Caco-2 (cell line): Measurements from ENCODE around the gene KRTAP10-6. TPM values are rescaled to one million over a fixed set of nuclear protein-coding genes. Genes with fewer than 3 reads are reported as not detected.
"Not testable (repeated sequence)": the region's sequence is repeated elsewhere in the genome, so short reads cannot be mapped to it uniquely, and the experiment has no call there.

ENCODE experiments used
- Bru-seq: library from RNA; stranded (reverse); fragments of 400-500 nt; gene quantifications from one replicate; lab custom pipeline; 2021; lab: Mats Ljungman, UMichigan
- BruChase-seq, 2 experiments: library from RNA; stranded (reverse); fragments of 400-500 nt; gene quantifications; one replicate each; lab custom pipeline; 2021; lab: Mats Ljungman, UMichigan
- BruUV-seq: library from RNA; stranded (reverse); fragments of 400-500 nt; replicated peaks from 2 replicates; lab custom pipeline; 2021; lab: Mats Ljungman, UMichigan
- CTCF ChIA-PET: fragments of 300-600 bp; sonication (Branson Sonifier 250); formaldehyde crosslinking; loops from one replicate; lab custom pipeline; 2022; ENCODE audit warnings: antibody characterized with exemption; lab: Charles Lee
- POLR2A ChIA-PET: fragments of 300-600 bp; sonication (Branson Sonifier 250); formaldehyde crosslinking; loops from one replicate; lab custom pipeline; 2022; ENCODE audit warnings: antibody characterized with exemption; lab: Charles Lee
- DNase-seq, 2 experiments: peaks; one replicate each; pipeline versions ENCODE4 v3.0.0 to v3.0.0-alpha.2; 2020 to 2022
- H3K27me3 ChIP-seq: replicated peaks from 2 replicates; pipeline ENCODE4 v1.6.0; 2011; ENCODE audit warnings: low read length; ENCODE audit not compliant: control insufficient read depth, insufficient read depth
- H3K36me3 ChIP-seq: 2 replicates; pipeline ENCODE4 v1.5.1; 2011; ENCODE audit warnings: low read length; ENCODE audit not compliant: control insufficient read depth, insufficient read depth
- H3K4me1 ChIP-seq: fragments of 250-450 bp; sonication (Bioruptor Pico); 2 replicates; pipeline ENCODE4 v1.5.1; 2020; ENCODE audit warnings: mild to moderate bottlenecking
- H3K4me3 ChIP-seq: 2 replicates; pipeline ENCODE4 v1.5.1; 2011; ENCODE audit warnings: low read depth, mild to moderate bottlenecking, control low read depth, low read length
- H3K9me3 ChIP-seq: fragments of 250-450 bp; sonication (Bioruptor Pico); 2 replicates; pipeline ENCODE4 v1.5.1; 2020; ENCODE audit warnings: mild to moderate bottlenecking, moderate library complexity
- H3K27ac Mint-ChIP-seq: one replicate; pipeline ENCODE4 v1.8.0; 2022; ENCODE audit warnings: mixed read lengths; ENCODE audit not compliant: unreplicated experiment
- H3K27me3 Mint-ChIP-seq: one replicate; pipeline ENCODE4 v1.8.0; 2022; ENCODE audit warnings: mixed read lengths; ENCODE audit not compliant: insufficient read depth, unreplicated experiment
- H3K36me3 Mint-ChIP-seq: one replicate; pipeline ENCODE4 v1.8.0; 2022; ENCODE audit warnings: mild to moderate bottlenecking, mixed read lengths; ENCODE audit not compliant: insufficient read depth, unreplicated experiment
- H3K4me1 Mint-ChIP-seq: one replicate; pipeline ENCODE4 v1.8.0; 2022; ENCODE audit warnings: low read depth, mixed read lengths; ENCODE audit not compliant: unreplicated experiment
- H3K4me3 Mint-ChIP-seq: one replicate; pipeline ENCODE4 v1.8.0; 2022; ENCODE audit warnings: mild to moderate bottlenecking, moderate library complexity, mixed read lengths; ENCODE audit not compliant: unreplicated experiment
- H3K9me3 Mint-ChIP-seq: one replicate; pipeline ENCODE4 v1.8.0; 2022; ENCODE audit warnings: mixed read lengths; ENCODE audit not compliant: unreplicated experiment
- CTCF ChIP-seq, 2 experiments: fragments of 200-600 bp in 1 of 2; IDR thresholded peaks; 1 replicate in 1 of 2; 2 replicates in 1 of 2; pipeline versions ENCODE4 v1.5.1 to v1.8.0; 2011 to 2022; ENCODE audit warnings: antibody characterized with exemption in 1 of 2, control low read depth in 1 of 2, inconsistent platforms in 1 of 2, low read depth in 1 of 2, low read length in 1 of 2, mild to moderate bottlenecking in 1 of 2, moderate library complexity in 1 of 2; ENCODE audit not compliant: insufficient read depth in 1 of 2, severe bottlenecking in 1 of 2, unreplicated experiment in 1 of 2
- intact Hi-C: fragments of 100-400 bp; cut with micrococcal nuclease; formaldehyde crosslinking; loops from one replicate; pipeline ENCODE4 v1.10.0; 2022; ENCODE audit not compliant: unreplicated experiment
- long read RNA-seq: library from polyadenylated mRNA; stranded (forward); transcript quantifications from one replicate; pipeline ENCODE4 v2.0.0, GENCODE V29; 2022
- total RNA-seq: library from RNA; stranded (reverse); gene quantifications from 2 replicates; pipeline ENCODE4 v1.2.3, GENCODE V29; 2022

The KRTAP10-6 gene
- not detected in 2 replicates for total RNA-seq
- not detected for Bru-seq, nascent RNA
- BruChase-seq, experiment 1, labeled RNA remaining after a 2-hour chase = not detected
- BruChase-seq, experiment 2, labeled RNA remaining after a 6-hour chase = not detected
- long read RNA-seq = 0 reads

GRCh38 chr21:44592446-44593311, at the start of gene KRTAP10-6:
TSS of gene KRTAP10-6 (minus strand) at chr21:44592505. CDS start at chr21:44592484, 21 bp downstream.
- H3K36me3 Mint-ChIP-seq = no peaks in the 10 kb centered on the region
- H3K9me3 Mint-ChIP-seq = peaks cover 3% of the 10 kb centered on the region
- H3K27ac Mint-ChIP-seq = no peak within 1 kb of the TSS
- Histone ChIP-seq H3K27me3 (no peaks in the 10 kb centered on the region), H3K9me3 (no peaks in the 10 kb centered on the region), H3K36me3 (no peaks in the 10 kb centered on the region), H3K4me3 (no peak within 1 kb of the TSS), H3K4me1 (no peaks in the 10 kb centered on the region)
- no TSS peak for BruUV-seq
- ChIA-PET POLR2A (no interaction called here), CTCF (no interaction called here)
- intact Hi-C loops = no loop called here
- TF ChIP-seq CTCF (IDR thresholded peaks at IDR 0.05; ENCODE audit: insufficient read depth in 1 of 2, low read depth in 1 of 2, low read length in 1 of 2, severe bottlenecking in 1 of 2, unreplicated experiment in 1 of 2) = no peak
- H3K4me1 Mint-ChIP-seq = peaks cover 1% of the 10 kb centered on the region
- DNase-seq = no peak
- H3K27me3 Mint-ChIP-seq = no peaks in the 10 kb centered on the region
- H3K4me3 Mint-ChIP-seq = no peak within 1 kb of the TSS

GRCh38 chr21:44640761-44641160, 48.5 kb upstream of the KRTAP10-6 start:
- H3K36me3 ChIP-seq = no peaks in the 10 kb centered on the region
- H3K4me1 ChIP-seq = no peaks in the 10 kb centered on the region
- no peak for TF ChIP-seq CTCF (IDR thresholded peaks at IDR 0.05; ENCODE audit: insufficient read depth in 1 of 2, low read depth in 1 of 2, low read length in 1 of 2, severe bottlenecking in 1 of 2, unreplicated experiment in 1 of 2)
- no TSS peak for BruUV-seq
- ChIA-PET CTCF (no interaction called here), POLR2A (no interaction called here)
- H3K27me3 ChIP-seq = no peaks in the 10 kb centered on the region
- Mint-ChIP-seq H3K27ac (no peak overlapping the region), H3K9me3 (peaks cover 50% of the 10 kb centered on the region), H3K4me1 (no peaks in the 10 kb centered on the region), H3K4me3 (no peak overlapping the region), H3K36me3 (no peaks in the 10 kb centered on the region), H3K27me3 (peaks cover 8% of the 10 kb centered on the region)
- DNase-seq = no peak
- intact Hi-C loops = no loop called here
- H3K4me3 ChIP-seq = no peak overlapping the region
- peaks cover 13% of the 10 kb centered on the region for H3K9me3 ChIP-seq

- Mint-ChIP-seq H3K9me3 (peaks cover 41% of the 10 kb centered on the region), H3K4me3 (no peak overlapping the region), H3K27ac (no peak overlapping the region), H3K36me3 (no peaks in the 10 kb centered on the region), H3K27me3 (peaks cover 11% of the 10 kb centered on the region), H3K4me1 (no peaks in the 10 kb centered on the region)
- Histone ChIP-seq H3K4me1 (no peaks in the 10 kb centered on the region), H3K36me3 (no peaks in the 10 kb centered on the region), H3K27me3 (no peaks in the 10 kb centered on the region), H3K9me3 (no peaks in the 10 kb centered on the region; the same call in 1 of the 2 replicates), H3K4me3 (no peak overlapping the region)
- POLR2A ChIA-PET = no interaction called here
- BruUV-seq = no TSS peak
- no peak for TF ChIP-seq CTCF (IDR thresholded peaks at IDR 0.05; ENCODE audit: insufficient read depth in 1 of 2, low read depth in 1 of 2, low read length in 1 of 2, severe bottlenecking in 1 of 2, unreplicated experiment in 1 of 2)
- CTCF ChIA-PET = no interaction called here
- DNase-seq = no peak
- intact Hi-C loops = no loop called here
These were observed 47.0 kb upstream of the KRTAP10-6 start for GRCh38 chr21:44639331-44639655.

GRCh38 chr21:44638506-44639330, 46.4 kb upstream of the KRTAP10-6 start:
- H3K27me3 Mint-ChIP-seq = peaks cover 12% of the 10 kb centered on the region
- H3K4me3 ChIP-seq, H3K27ac Mint-ChIP-seq, H3K36me3 Mint-ChIP-seq, CTCF ChIA-PET, DNase-seq, H3K27me3 ChIP-seq, POLR2A ChIA-PET, H3K4me1 ChIP-seq, H3K4me1 Mint-ChIP-seq, intact Hi-C loops, H3K9me3 ChIP-seq, H3K36me3 ChIP-seq, BruUV-seq, H3K4me3 Mint-ChIP-seq: not testable (repeated sequence)
- peaks cover 41% of the 10 kb centered on the region for H3K9me3 Mint-ChIP-seq
